Progenitor cell of endocrine pancreas (in vitro differentiated cells): Measurements from ENCODE around the gene TP63. TPM values are rescaled to one million over a fixed set of nuclear protein-coding genes. Genes with fewer than 3 reads are reported as not detected.

Experiments
- DNase-seq: peaks from one replicate; pipeline ENCODE4 v3.0.0; 2021; ENCODE audit warnings: low spot score; ENCODE audit not compliant: unreplicated experiment
- H3K27ac Mint-ChIP-seq: 2 replicates; pipeline ENCODE4 v1.8.0; 2021; ENCODE audit warnings: mild to moderate bottlenecking, moderate library complexity, mixed read lengths
- H3K27me3 Mint-ChIP-seq: 2 replicates; pipeline ENCODE4 v1.8.0; 2021; ENCODE audit warnings: mixed read lengths
- H3K36me3 Mint-ChIP-seq: 2 replicates; pipeline ENCODE4 v1.8.0; 2022; ENCODE audit warnings: mixed read lengths; ENCODE audit not compliant: insufficient read depth
- H3K4me1 Mint-ChIP-seq: 2 replicates; pipeline ENCODE4 v1.8.0; 2021; ENCODE audit warnings: low read depth, mixed read lengths
- H3K4me3 Mint-ChIP-seq: 2 replicates; pipeline ENCODE4 v1.8.0; 2021; ENCODE audit warnings: low read depth, mild to moderate bottlenecking, moderate library complexity, mixed read lengths
- H3K9me3 Mint-ChIP-seq: 2 replicates; pipeline ENCODE4 v1.8.0; 2021; ENCODE audit warnings: low read depth, mixed read lengths
- CTCF ChIP-seq: fragments of 200-600 bp; sonication (generic); IDR thresholded peaks from one replicate; pipeline ENCODE4 v1.5.0; 2021; ENCODE audit warnings: antibody characterized with exemption, mild to moderate bottlenecking; ENCODE audit not compliant: unreplicated experiment
- total RNA-seq: library from RNA; stranded (reverse); gene quantifications from 2 replicates; pipeline ENCODE4 v1.2.1, GENCODE V29; 2021

The TP63 gene
- total RNA-seq, 1 donor from 2014 or later: 0.72 TPM

DNA sequence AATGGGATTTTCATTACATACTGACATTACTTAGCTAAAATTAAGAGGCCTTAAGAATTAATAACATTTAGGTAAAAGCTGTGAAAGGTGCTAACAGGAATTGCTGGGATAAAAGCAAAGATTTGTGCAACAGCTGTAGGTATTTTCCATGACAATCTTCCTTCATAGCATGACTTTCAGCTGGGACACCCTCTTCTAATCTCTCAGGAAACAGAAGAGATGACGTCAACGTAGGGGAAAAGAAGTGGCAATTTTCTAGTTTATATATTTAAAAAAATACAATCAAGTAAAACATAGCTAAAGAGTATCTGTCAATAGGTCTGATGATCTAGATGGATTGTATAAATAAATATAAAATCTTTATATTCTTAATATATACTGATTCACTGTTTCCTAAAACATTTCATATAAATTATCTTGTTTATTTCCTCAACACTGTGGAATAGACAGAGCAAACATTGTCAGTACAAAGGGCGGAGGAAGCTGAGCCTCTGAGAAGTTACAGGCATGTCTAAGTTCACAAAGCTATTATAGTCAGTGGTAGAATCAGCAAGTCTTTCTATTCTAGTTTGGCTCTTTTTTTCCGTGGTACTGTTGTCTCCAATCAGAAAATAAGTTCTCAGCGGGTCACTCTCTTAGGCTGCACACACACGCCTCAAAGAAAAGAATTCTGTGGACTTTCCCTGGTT is 272.5 kb downstream of the TP63 start:
- no peak overlapping the region for H3K4me3 Mint-ChIP-seq
- H3K9me3 Mint-ChIP-seq: no peaks in the 10 kb centered on the region
- DNase-seq: no peak
- no peak overlapping the region for H3K27ac Mint-ChIP-seq
- TF ChIP-seq CTCF: no peak
- peaks cover 2% of the 10 kb centered on the region for H3K4me1 Mint-ChIP-seq
- no peaks in the 10 kb centered on the region for H3K36me3 Mint-ChIP-seq
- H3K27me3 Mint-ChIP-seq: peaks cover 81% of the 10 kb centered on the region

DNA sequence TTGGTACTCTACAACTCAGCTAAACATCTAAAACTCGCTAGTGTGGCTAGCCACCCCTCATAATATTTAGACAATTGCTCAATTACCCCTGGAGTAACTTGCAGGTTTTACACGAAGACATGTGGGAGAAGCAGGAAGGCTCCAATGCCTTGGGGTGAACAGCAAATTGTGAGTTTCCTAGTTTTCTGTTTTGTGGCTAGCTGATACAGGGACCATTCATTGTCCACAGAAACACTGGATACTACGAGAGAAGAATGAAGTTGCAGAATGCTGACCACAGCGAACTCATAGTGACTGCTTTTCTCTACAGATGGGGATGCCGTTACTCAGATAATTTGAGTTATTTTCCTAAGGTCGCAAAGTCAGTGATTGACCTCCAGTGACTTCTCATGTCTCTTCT is 276.6 kb downstream of the TP63 start:
- no peak for DNase-seq
- Mint-ChIP-seq H3K4me3 (no peak overlapping the region), H3K27me3 (peaks cover 77% of the 10 kb centered on the region), H3K9me3 (no peaks in the 10 kb centered on the region), H3K27ac (no peak overlapping the region), H3K36me3 (no peaks in the 10 kb centered on the region), H3K4me1 (peaks cover 2% of the 10 kb centered on the region)
- no peak for TF ChIP-seq CTCF

- peaks cover 74% of the 10 kb centered on the region for H3K27me3 Mint-ChIP-seq
- H3K27ac Mint-ChIP-seq: no peak overlapping the region
- H3K36me3 Mint-ChIP-seq: no peaks in the 10 kb centered on the region
- no peak overlapping the region for H3K4me3 Mint-ChIP-seq
- H3K4me1 Mint-ChIP-seq: peaks cover 2% of the 10 kb centered on the region
- no peaks in the 10 kb centered on the region for H3K9me3 Mint-ChIP-seq
- no peak for TF ChIP-seq CTCF
- DNase-seq: no peak
Observed at GRCh38 chr3:189908646-189909045, 277.5 kb downstream of the TP63 start.

DNA sequence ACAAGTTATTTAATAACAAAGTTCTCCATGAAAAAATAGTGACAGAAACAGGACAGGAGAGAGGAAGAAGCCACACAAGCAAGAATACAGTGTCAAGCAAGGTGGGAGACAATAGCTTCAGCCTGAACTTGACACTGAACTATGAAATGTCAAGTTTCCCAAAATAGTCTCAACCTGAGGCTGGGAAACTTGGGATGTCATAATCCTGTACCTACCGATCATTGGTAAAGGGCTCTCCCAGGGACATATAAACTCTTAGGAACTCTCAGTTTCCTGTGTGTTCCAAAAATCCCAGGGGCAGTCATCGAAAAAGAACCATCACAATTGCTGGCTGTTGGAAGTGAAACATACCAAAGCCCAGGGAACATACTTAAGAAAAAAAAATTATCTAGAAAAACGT is 277.9 kb downstream of the TP63 start:
- no peaks in the 10 kb centered on the region for H3K9me3 Mint-ChIP-seq
- H3K27ac Mint-ChIP-seq: no peak overlapping the region
- H3K27me3 Mint-ChIP-seq: peaks cover 74% of the 10 kb centered on the region
- H3K4me1 Mint-ChIP-seq: peaks cover 2% of the 10 kb centered on the region
- DNase-seq: no peak
- TF ChIP-seq CTCF: no peak
- no peak overlapping the region for H3K4me3 Mint-ChIP-seq
- H3K36me3 Mint-ChIP-seq: no peaks in the 10 kb centered on the region

DNA sequence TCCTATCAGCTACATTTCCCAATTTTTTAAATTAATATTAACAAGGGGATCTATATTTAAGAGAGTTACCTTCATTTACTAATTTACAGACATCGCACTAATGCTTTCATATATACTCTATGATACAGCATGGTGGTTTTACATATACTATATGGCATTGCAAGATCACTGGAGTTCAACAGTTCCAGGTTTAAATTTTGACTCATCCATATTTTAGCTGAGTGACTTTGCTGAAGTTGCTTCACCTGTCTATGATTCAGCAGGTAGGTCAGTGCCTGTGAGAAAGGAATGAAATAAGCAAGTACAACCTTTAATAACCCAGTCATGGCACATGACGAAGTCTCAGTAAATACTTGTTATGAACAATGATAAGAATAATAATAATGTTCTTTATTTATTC is 278.4 kb downstream of the TP63 start:
- H3K36me3 Mint-ChIP-seq: no peaks in the 10 kb centered on the region
- no peak for TF ChIP-seq CTCF
- H3K27ac Mint-ChIP-seq: no peak overlapping the region
- no peak for DNase-seq
- peaks cover 73% of the 10 kb centered on the region for H3K27me3 Mint-ChIP-seq
- no peak overlapping the region for H3K4me3 Mint-ChIP-seq
- no peaks in the 10 kb centered on the region for H3K4me1 Mint-ChIP-seq
- H3K9me3 Mint-ChIP-seq: no peaks in the 10 kb centered on the region
